DND-41 (cell line): Measurements from ENCODE around the gene PTPN7.

ENCODE experiments used
- EZH2 ChIP-seq: IDR thresholded peaks from 3 replicates; pipeline ENCODE4 v1.6.1; 2012; ENCODE audit warnings: borderline replicate concordance, low read depth, mild to moderate bottlenecking, moderate library complexity, low read length, inconsistent platforms; ENCODE audit not compliant: severe bottlenecking
- TF ChIP-seq, protein P1 (sequence below): IDR thresholded peaks from 2 replicates; pipeline ENCODE4 v1.5.1; 2012; ENCODE audit warnings: borderline replicate concordance, low read length, moderate library complexity, mild to moderate bottlenecking; ENCODE audit not compliant: poor library complexity, severe bottlenecking; ENCODE audit errors: extremely low read depth

DNA sequence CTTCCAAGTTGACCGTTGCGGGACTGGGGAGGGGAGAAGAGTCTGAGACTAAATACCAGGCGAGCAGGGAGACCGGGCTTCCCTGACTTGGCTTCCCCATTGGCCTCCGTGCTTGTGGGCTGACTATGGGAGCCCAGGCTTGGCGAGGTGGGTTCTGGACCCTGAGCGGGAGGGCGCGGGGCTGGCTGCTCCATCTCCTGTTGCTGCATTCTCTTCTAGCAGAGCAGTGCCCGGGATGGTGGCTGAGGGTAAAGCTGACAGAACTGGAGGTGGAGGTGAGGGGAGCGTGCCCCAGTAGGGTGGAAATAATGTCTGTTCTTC, 33.9 kb upstream of the PTPN7 start:
- TF ChIP-seq, protein P1, sequence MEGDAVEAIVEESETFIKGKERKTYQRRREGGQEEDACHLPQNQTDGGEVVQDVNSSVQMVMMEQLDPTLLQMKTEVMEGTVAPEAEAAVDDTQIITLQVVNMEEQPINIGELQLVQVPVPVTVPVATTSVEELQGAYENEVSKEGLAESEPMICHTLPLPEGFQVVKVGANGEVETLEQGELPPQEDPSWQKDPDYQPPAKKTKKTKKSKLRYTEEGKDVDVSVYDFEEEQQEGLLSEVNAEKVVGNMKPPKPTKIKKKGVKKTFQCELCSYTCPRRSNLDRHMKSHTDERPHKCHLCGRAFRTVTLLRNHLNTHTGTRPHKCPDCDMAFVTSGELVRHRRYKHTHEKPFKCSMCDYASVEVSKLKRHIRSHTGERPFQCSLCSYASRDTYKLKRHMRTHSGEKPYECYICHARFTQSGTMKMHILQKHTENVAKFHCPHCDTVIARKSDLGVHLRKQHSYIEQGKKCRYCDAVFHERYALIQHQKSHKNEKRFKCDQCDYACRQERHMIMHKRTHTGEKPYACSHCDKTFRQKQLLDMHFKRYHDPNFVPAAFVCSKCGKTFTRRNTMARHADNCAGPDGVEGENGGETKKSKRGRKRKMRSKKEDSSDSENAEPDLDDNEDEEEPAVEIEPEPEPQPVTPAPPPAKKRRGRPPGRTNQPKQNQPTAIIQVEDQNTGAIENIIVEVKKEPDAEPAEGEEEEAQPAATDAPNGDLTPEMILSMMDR: no peak
- TF ChIP-seq EZH2: no peak
